Measurements from ENCODE around the gene SDHA. TPM values are rescaled to one million over a fixed set of nuclear protein-coding genes. Genes with fewer than 3 reads are reported as not detected.
A peak's percentile ranks its signal among the peaks of the same experiment; 100 is the strongest.

SDHA gene
- total and polyA plus RNA-seq, 2 of the 13 experiments (the other 11 are each of a cell fraction or from before 2014, with no cell fraction given): 185 to 240 TPM

GRCh38 chr5:218457-219291 lies 554 bp downstream of the SDHA start (continued):
- TF ChIP-seq ZNF501 (CRISPR knock-in tag; IDR thresholded peaks at IDR 0.05) (peak; percentile 41; the same call in 1 of the 2 replicates), ZNF441 (CRISPR knock-in tag; IDR thresholded peaks at IDR 0.05; ENCODE audit: borderline replicate concordance) (0 out of 2 replicates have a peak, but pooled peaks have one; percentile 5), RARG (CRISPR knock-in tag; IDR thresholded peaks at IDR 0.05; ENCODE audit: low read depth) (peak; percentile 42; the same call in 1 of the 2 replicates), ZNF224 (CRISPR knock-in tag; IDR thresholded peaks at IDR 0.05) (0 out of 2 replicates have a peak, but pooled peaks have one; percentile 60), TFAP4 (IDR thresholded peaks at IDR 0.05; ENCODE audit: borderline replicate concordance, low read depth) (no peak), CCDC6 (CRISPR knock-in tag; IDR thresholded peaks at IDR 0.05) (peak; percentile 75), SAP130 (CRISPR knock-in tag; IDR thresholded peaks at IDR 0.05; ENCODE audit: low read depth) (peak; percentile 67), ZNF891 (CRISPR knock-in tag; IDR thresholded peaks at IDR 0.05) (peak; percentile 60), HDAC1 (CRISPR knock-in tag; IDR thresholded peaks at IDR 0.05) (peak; percentile 54; the same call in 1 of the 2 replicates), ARNTL (CRISPR knock-in tag; IDR thresholded peaks at IDR 0.05) (peak; percentile 36; the same call in 1 of the 2 replicates), RBFOX2 (IDR thresholded peaks at IDR 0.05; ENCODE audit: low read depth, low read length) (peak; percentile 65)
- TF ChIP-seq, protein P1, sequence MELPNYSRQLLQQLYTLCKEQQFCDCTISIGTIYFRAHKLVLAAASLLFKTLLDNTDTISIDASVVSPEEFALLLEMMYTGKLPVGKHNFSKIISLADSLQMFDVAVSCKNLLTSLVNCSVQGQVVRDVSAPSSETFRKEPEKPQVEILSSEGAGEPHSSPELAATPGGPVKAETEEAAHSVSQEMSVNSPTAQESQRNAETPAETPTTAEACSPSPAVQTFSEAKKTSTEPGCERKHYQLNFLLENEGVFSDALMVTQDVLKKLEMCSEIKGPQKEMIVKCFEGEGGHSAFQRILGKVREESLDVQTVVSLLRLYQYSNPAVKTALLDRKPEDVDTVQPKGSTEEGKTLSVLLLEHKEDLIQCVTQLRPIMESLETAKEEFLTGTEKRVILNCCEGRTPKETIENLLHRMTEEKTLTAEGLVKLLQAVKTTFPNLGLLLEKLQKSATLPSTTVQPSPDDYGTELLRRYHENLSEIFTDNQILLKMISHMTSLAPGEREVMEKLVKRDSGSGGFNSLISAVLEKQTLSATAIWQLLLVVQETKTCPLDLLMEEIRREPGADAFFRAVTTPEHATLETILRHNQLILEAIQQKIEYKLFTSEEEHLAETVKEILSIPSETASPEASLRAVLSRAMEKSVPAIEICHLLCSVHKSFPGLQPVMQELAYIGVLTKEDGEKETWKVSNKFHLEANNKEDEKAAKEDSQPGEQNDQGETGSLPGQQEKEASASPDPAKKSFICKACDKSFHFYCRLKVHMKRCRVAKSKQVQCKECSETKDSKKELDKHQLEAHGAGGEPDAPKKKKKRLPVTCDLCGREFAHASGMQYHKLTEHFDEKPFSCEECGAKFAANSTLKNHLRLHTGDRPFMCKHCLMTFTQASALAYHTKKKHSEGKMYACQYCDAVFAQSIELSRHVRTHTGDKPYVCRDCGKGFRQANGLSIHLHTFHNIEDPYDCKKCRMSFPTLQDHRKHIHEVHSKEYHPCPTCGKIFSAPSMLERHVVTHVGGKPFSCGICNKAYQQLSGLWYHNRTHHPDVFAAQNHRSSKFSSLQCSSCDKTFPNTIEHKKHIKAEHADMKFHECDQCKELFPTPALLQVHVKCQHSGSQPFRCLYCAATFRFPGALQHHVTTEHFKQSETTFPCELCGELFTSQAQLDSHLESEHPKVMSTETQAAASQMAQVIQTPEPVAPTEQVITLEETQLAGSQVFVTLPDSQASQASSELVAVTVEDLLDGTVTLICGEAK (IDR thresholded peaks at IDR 0.05): no peak
- TF ChIP-seq, protein P1 (CRISPR knock-in tag; IDR thresholded peaks at IDR 0.05): peak; percentile 28; the same call in 1 of the 2 replicates
